ENCODE data around the gene ZIC4.
A peak's percentile ranks its signal among the peaks of the same experiment; 100 is the strongest.

The ZIC4 gene

GRCh38 chr3:147420353-147421183 lies 14.2 kb upstream of the ZIC4 start:
- DNase-seq: no peak
- Histone ChIP-seq H3K36me3 (replicated peaks) (no peaks in the 10 kb centered on the region), H3K4me3 (ENCODE audit: low read depth, low read length) (peak overlapping the region; percentile 50), H3K27ac (peak overlapping the region; percentile 74), H3K27me3 (replicated peaks) (no peaks in the 10 kb centered on the region)
- in situ Hi-C loops (cut with HindIII; ENCODE audit: low pct_ligation_motif_present, low sequenced_read_pairs): loop anchor here (25.0 kb wide), 1 partner anchor 667 kb away; no protein-coding TSS in a partner anchor
- no peak for TF ChIP-seq CTCF (IDR thresholded peaks at IDR 0.05; ENCODE audit: low read depth, low read length, missing control alignments)

DNA sequence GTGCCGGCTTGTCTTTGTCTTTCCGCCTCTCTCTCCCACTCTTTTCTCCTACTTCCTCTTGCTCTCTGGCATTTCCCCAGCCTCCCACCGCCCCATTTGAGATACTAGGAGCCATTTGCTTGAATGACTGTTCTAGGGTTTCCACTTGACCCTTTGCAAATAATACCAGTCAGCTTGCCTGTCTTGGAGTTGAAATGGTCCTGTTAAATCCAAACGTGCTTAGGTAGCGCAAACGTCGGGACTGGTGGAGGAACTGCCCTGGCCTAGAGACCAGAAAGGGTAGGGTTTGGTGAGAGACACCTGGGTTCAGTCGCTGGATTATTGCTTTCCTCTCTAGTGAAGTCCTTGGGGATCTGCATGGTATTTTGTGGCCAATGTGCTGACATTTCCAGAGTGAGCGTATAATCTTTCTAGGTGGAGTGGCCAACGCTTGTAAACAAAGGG lies 13.5 kb upstream of the ZIC4 start:
- in situ Hi-C loops (cut with HindIII; ENCODE audit: low pct_ligation_motif_present, low sequenced_read_pairs): loop anchor here (25.0 kb wide), 1 partner anchor 667 kb away; no protein-coding TSS in a partner anchor
- H3K27me3 ChIP-seq (replicated peaks): no peaks in the 10 kb centered on the region
- peak overlapping the region; percentile 76 for H3K27ac ChIP-seq
- no peak for DNase-seq
- H3K4me3 ChIP-seq (ENCODE audit: low read depth, low read length): no peak overlapping the region
- H3K36me3 ChIP-seq (replicated peaks): no peaks in the 10 kb centered on the region
- no peak for TF ChIP-seq CTCF (IDR thresholded peaks at IDR 0.05; ENCODE audit: low read depth, low read length, missing control alignments)

DNA sequence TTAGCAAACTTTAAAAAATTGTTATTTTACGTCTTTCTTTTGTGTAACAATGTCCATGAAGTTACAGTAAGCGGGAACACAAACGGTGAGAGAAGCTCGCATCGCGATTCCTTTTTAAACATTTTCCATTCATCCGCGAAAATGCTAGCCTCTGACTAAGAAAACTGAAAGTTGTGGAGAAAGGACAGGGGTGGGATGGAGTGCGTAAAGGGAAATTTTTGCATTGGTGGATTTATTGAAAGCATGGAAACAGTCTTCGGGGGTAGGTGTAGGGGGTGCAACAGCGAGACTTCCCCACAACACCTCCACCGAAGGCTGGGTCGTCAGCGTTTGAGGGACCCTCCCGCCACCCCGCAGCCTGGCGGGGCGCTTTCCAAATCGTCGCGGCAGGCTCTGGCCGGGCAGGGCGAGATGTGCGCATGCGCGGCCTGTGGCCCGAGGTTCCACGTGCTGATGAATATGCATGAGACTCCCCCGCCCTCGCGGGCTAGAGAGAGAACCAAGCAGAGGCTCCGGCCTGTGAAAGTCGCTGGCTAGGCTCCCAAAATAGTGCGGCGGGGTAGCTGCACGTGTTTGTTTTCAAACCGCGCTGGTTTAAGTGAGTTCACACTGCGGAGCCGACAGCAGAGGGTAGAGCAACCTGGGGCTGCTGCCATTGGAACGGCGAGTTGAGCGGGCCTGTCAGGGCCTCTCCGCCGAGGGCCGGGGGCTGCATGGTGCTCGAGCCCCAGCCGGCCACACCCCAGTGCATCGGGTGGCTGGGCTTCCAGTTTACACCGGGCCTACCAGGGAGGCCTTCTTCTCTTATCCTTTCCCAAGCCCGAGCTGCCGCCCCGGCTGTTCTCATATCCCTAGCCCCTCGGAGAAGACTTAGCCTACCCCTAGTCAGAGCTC lies 12.7 kb upstream of the ZIC4 start:
- Histone ChIP-seq H3K27ac (peak overlapping the region; percentile 76), H3K4me3 (ENCODE audit: low read depth, low read length) (peak overlapping the region; percentile 48), H3K27me3 (replicated peaks) (no peaks in the 10 kb centered on the region), H3K36me3 (replicated peaks) (no peaks in the 10 kb centered on the region)
- peak; percentile 1 for TF ChIP-seq CTCF (IDR thresholded peaks at IDR 0.05; ENCODE audit: low read depth, low read length, missing control alignments)
- in situ Hi-C loops (cut with HindIII; ENCODE audit: low pct_ligation_motif_present, low sequenced_read_pairs): loop anchor here (25.0 kb wide), 1 partner anchor 668 kb away; no protein-coding TSS in a partner anchor
- peak; percentile 94 for DNase-seq

- H3K27ac ChIP-seq: peak overlapping the region; percentile 76
These were observed 12.0 kb upstream of the ZIC4 start for GRCh38 chr3:147418371-147418781.

More at GRCh38 chr3:147418371-147418781, 12.0 kb upstream of the ZIC4 start:
- Histone ChIP-seq H3K4me3 (ENCODE audit: low read depth, low read length) (peak overlapping the region; percentile 48), H3K27me3 (replicated peaks) (no peaks in the 10 kb centered on the region), H3K36me3 (replicated peaks) (peaks cover 2% of the 10 kb centered on the region)
- in situ Hi-C loops (cut with HindIII; ENCODE audit: low pct_ligation_motif_present, low sequenced_read_pairs): loop anchor here (25.0 kb wide), 1 partner anchor 669 kb away; no protein-coding TSS in a partner anchor
- peak; percentile 4 for DNase-seq
- TF ChIP-seq CTCF (IDR thresholded peaks at IDR 0.05; ENCODE audit: low read depth, low read length, missing control alignments): no peak
